ENCODE data around the gene CCDC40.
"Not testable (repeated sequence)": the region's sequence is repeated elsewhere in the genome, so short reads cannot be mapped to it uniquely, and the experiment has no call there.

CCDC40 gene

GRCh38 chr17:80087346-80088265 is 51.2 kb downstream of the CCDC40 start:
- no peak for DNase-seq

GRCh38 chr17:80089762-80090161 is 53.3 kb downstream of the CCDC40 start:
- no peak for DNase-seq

- not testable (repeated sequence) for DNase-seq
Observed at GRCh38 chr17:80090164-80090563, 53.7 kb downstream of the CCDC40 start.

- DNase-seq = no peak
Observed at GRCh38 chr17:80091376-80091775, 54.9 kb downstream of the CCDC40 start.

GRCh38 chr17:80092959-80093358 is 56.5 kb downstream of the CCDC40 start:
- no peak for DNase-seq

GRCh38 chr17:80095038-80095843 is 58.8 kb downstream of the CCDC40 start:
- DNase-seq = no peak

- DNase-seq = no peak
Observed at GRCh38 chr17:80095844-80096475, 59.5 kb downstream of the CCDC40 start.

- DNase-seq = no peak
Observed at GRCh38 chr17:80096561-80097021, 60.1 kb downstream of the CCDC40 start.

GRCh38 chr17:80097127-80097621 is 60.7 kb downstream of the CCDC40 start:
- no peak for DNase-seq

- no peak for DNase-seq
Observed at GRCh38 chr17:80097844-80098691, 61.6 kb downstream of the CCDC40 start.

- DNase-seq = no peak
Observed at GRCh38 chr17:80099291-80100034, 63.0 kb downstream of the CCDC40 start.

GRCh38 chr17:80100035-80100323 is 63.5 kb downstream of the CCDC40 start:
- no peak for DNase-seq

- DNase-seq = peak; percentile 82
Observed at GRCh38 chr17:80101011-80101945, 64.8 kb downstream of the CCDC40 start, which contains the start of gene GAA. GAA (plus strand) TSS chr17:80101581; CDS start chr17:80104587, 3,006 bp downstream.

- peak; percentile 31 for DNase-seq
Observed at GRCh38 chr17:80101946-80102663, 65.7 kb downstream of the CCDC40 start.

- no peak for DNase-seq
Observed at GRCh38 chr17:80102664-80103448, 66.4 kb downstream of the CCDC40 start.

- no peak for DNase-seq
Observed at GRCh38 chr17:80103449-80104085, 67.1 kb downstream of the CCDC40 start.

GRCh38 chr17:80104321-80104955 is 68.0 kb downstream of the CCDC40 start:
- DNase-seq = no peak

- DNase-seq = no peak
Observed at GRCh38 chr17:80104956-80105375, 68.5 kb downstream of the CCDC40 start.

Data from EL (cell line).